Spleen (tissue), 7 donors: ENCODE results near the gene MAP2.

Experiments used
- POLR2A ChIP-seq, 3 donors: fragments of 450-650 bp; IDR thresholded peaks; one replicate each; pipeline ENCODE4 v1.5.1; 2017; ENCODE audit warnings: antibody characterized with exemption in 3 of 3, mild to moderate bottlenecking in 1 of 3
- TF ChIP-seq, protein P1 (sequence below), 11 experiments: fragments of 200-600 bp in 7 of 11; fragments of 450-650 bp in 4 of 11; sonication (generic) in 4 of 11; IDR thresholded peaks in 8 of 11; conservative IDR thresholded peaks in 3 of 11; 1 replicate in 7 of 11; 2 replicates in 4 of 11; pipeline versions ENCODE4 v1.4.0 to v1.8.0; 2016 to 2021; ENCODE audit warnings: antibody characterized with exemption in 11 of 11, inconsistent platforms in 4 of 11, mild to moderate bottlenecking in 1 of 11
- donor health status: DM: no; HTN: no; CAD: no; lungs with moderate emphysema.
- donor health status: DM: no; HTN: no; CAD: no.
- donor health status: DM: no; HTN: no; CAD: no.

- TF ChIP-seq, protein P1, sequence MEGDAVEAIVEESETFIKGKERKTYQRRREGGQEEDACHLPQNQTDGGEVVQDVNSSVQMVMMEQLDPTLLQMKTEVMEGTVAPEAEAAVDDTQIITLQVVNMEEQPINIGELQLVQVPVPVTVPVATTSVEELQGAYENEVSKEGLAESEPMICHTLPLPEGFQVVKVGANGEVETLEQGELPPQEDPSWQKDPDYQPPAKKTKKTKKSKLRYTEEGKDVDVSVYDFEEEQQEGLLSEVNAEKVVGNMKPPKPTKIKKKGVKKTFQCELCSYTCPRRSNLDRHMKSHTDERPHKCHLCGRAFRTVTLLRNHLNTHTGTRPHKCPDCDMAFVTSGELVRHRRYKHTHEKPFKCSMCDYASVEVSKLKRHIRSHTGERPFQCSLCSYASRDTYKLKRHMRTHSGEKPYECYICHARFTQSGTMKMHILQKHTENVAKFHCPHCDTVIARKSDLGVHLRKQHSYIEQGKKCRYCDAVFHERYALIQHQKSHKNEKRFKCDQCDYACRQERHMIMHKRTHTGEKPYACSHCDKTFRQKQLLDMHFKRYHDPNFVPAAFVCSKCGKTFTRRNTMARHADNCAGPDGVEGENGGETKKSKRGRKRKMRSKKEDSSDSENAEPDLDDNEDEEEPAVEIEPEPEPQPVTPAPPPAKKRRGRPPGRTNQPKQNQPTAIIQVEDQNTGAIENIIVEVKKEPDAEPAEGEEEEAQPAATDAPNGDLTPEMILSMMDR (IDR thresholded peaks at IDR 0.05 in 8 of 11, conservative IDR thresholded peaks at IDR 0.05 in 3 of 11): no peak
- TF ChIP-seq POLR2A (IDR thresholded peaks at IDR 0.05): no peak
Measured at GRCh38 chr2:209460151-209460761, 36.4 kb downstream of the MAP2 start.
